NCI-H146 treated with DMSO at 0.1 percent for 48 hours (cell line): ENCODE measurements around the gene SPN.
"Not testable (repeated sequence)": the region's sequence is repeated elsewhere in the genome, so short reads cannot be mapped to it uniquely, and the experiment has no call there.

ENCODE experiments used
- DNase-seq: peaks from one replicate; lab custom pipeline; 2025; ENCODE audit not compliant: unreplicated experiment; lab: John Stamatoyannopoulos, UW

SPN gene

DNA sequence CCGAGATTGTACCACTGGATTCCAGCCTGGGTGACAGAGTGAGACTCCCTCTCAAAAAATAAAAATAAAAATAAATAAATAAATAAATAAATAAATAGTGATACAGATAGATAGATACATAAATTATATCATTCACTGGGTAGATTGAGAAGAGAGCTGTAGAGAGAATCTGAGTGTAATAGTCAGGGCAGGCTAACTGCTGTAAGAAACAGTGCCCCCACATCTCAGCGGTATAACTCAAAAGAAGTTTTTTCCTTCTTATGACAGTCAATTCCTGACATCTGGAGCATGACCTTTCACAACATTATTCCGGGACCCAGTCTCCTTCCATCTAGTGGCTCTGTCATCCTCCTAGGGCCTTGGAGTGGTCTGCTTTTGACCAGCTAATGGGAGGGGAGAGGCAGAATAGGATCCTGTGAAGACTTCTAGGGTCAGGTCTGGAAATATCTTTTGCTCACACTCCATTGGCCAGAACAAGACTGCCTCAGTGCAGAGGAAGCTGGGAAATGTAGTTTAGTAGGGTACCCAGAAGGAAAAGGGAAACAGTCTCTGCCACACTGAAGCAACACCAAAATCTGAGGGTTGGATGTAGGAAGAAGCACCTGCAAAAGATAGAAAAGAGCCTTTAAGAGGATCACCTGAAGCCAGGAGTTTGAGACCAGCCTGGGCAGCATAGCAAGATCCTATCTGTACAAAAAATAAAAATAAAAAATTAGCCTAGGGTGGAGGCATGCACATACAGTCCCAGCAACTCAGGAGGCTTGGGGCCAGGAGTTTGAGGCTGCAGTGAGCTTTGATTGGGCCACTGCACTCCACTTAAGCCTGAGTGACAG lies 13.0 kb downstream of the SPN start:
- peak; percentile 11 for DNase-seq

GRCh38 chr16:29676989-29677785 lies 14.1 kb downstream of the SPN start:
- no peak for DNase-seq

DNA sequence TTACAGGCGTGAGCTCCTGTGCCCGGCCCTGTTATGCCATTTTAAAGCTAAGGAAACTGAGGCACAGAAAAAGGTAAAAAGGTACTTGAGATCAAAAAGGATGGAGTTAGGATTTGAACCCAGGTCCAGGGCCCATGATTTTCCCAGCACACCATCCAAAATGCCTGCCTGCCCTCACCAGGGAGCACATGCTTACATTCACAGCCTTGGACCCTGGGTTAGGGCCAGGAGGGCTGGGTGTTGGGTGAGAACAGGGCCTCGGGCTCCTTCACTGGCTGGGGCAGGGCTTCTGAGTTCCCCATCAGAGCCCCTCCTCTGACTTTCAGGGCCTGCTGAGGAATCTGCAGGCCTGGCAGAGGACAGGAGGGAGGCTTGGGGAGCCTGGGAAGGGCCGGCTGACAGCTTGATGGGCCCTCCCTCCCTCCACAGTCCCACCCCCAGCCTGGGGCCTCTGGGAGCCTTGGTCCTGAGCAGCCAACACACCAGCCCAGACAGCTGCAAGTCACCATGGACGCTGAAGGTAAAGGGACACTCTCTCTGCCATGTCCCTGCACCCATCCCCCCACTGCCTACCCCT lies 15.7 kb downstream of the SPN start, which contains the start of gene QPRT:
TSS of gene QPRT (plus strand) at position 490 of the 577 bp plus-strand sequence. CDS start at position 508, 18 bp downstream.
- DNase-seq, result peak; percentile 17

DNA sequence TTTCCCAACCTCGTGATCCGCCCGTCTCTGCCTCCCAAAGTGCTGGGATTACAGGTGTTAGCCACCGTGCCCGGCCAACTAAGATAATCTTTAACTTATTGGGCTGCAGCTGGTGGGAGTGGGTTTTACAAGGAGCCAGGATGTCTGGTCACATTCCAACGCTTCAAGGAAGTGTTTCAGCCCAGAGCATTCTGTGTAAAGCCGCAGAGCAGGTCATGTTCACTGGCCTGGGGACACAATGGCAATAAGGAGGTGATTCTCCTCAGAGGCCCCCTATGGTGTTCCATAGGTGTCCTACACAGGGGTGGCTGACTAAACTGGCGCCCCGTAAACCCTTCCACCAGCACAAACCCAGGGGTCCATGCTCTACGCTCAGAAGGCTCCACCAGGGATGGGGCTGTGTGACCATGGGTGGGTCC lies 17.1 kb downstream of the SPN start:
- no peak for DNase-seq

DNA sequence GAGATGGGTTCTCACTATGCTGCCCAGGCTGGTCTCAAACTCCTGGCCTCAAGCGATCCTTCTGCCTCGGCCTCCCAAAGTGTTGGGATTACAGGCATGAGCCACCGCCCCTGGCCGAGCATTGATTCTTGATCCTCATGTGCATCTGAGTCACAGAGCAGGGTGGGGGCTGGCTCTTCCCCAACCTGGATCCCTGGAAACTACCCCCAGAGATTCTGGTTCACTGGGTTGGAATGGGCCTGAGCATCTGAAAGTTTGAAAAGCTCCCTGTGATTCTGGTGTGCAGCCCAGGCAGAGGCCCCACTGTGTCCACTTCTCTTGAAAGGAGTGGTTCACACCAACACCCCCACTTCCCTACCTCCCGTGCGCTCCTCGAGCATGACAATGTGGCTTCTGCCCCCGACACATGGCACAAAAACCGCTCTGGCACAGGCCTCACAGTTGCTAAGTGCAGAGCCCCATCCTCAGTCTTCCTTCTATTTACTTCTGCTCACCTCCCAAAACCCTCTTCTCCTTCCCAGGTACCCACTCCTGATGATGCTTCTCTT lies 20.6 kb downstream of the SPN start:
- DNase-seq, result no peak

GRCh38 chr16:29684679-29685078 lies 21.6 kb downstream of the SPN start:
- no peak for DNase-seq

GRCh38 chr16:29686740-29687332 lies 23.8 kb downstream of the SPN start:
- no peak for DNase-seq

DNA sequence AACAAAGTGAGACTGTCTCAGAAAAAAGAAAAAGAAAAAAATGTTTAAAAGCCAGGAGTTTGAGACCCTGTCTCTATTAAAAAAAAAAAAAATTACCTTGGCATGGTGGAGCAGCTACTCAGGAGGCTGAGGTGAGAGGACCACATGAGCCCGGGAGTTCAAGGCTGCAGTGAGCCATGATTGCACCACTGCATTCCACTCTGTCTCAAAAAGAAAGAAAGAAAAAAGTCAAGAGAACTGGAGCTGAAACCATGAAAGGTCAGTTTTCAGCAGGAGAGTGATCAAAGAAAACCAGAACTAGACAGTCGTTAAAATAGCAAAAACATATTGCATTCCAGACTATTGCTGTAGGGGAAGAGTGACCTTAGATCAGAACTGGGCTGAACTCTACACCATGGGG lies 24.7 kb downstream of the SPN start:
- no peak for DNase-seq

- no peak for DNase-seq
Observed at GRCh38 chr16:29688172-29688571, 25.1 kb downstream of the SPN start.

DNA sequence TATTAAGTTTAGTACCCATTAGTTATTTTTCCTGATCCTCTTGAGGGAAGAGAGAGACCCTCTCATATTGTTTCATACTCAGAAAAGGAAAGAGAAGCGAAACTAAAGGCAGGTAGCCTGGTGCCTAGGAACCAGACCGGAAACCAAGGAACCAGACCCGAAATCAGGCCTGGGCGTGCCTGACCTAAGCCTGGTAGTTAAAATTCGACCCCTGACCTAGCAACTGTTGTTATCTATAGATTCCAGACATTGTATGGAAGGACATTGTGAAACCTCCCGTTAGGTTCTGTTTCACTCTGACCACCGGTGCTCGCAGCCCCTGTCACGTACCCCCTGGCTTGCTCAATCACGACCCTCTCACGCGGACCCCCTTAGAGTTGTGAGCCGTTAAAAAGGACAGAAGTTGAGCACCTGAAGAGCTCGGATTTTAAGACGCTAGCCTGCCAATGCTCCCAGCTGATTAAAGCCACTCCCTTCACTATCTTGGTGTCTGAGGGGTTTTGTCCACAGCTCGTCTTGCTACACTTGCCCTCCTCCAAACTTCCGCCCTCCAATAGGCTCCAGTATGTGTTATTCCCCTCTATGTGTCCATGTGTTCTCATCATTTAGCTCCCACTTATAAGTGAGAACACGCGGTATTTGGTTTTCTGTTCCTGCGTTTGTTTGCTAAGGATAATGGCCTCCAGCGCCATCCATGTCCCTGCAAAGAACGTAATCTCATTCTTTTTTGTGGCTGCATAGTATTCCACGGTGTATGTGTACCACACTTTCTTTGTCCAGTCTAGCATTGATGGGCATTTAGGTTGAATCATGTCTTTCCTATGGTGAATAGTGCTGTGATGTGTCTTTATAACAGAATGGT lies 26.7 kb downstream of the SPN start:
- not testable (repeated sequence) for DNase-seq

GRCh38 chr16:29692606-29693005 lies 29.6 kb downstream of the SPN start:
- DNase-seq, result not testable (repeated sequence)

- DNase-seq, result no peak
Observed at GRCh38 chr16:29694384-29695195, 31.5 kb downstream of the SPN start.

- not testable (repeated sequence) for DNase-seq
Observed at GRCh38 chr16:29695675-29696074, 32.6 kb downstream of the SPN start.

GRCh38 chr16:29696881-29697331 lies 33.9 kb downstream of the SPN start:
- DNase-seq, result no peak

- no peak for DNase-seq
Observed at GRCh38 chr16:29697391-29697790, 34.3 kb downstream of the SPN start.

DNA sequence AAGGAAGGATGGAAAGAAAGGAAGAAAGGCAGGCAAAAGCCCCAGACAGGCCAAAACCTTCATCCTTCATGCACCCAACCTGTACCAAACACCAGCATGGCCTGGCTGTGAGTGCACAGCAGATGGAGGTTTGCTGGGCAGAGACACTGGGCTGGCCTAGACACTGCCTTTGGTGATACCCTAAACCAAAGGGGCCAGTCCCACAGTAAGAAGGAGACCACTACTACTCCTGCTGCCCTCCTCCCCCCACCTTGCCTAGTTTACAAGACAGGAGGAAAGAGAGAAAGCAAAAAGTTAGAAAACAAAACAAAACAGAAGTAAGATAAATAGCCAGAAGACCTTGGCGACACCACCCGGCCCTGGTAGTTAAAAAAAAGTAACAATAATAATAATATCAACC lies 35.0 kb downstream of the SPN start:
- no peak for DNase-seq

DNA sequence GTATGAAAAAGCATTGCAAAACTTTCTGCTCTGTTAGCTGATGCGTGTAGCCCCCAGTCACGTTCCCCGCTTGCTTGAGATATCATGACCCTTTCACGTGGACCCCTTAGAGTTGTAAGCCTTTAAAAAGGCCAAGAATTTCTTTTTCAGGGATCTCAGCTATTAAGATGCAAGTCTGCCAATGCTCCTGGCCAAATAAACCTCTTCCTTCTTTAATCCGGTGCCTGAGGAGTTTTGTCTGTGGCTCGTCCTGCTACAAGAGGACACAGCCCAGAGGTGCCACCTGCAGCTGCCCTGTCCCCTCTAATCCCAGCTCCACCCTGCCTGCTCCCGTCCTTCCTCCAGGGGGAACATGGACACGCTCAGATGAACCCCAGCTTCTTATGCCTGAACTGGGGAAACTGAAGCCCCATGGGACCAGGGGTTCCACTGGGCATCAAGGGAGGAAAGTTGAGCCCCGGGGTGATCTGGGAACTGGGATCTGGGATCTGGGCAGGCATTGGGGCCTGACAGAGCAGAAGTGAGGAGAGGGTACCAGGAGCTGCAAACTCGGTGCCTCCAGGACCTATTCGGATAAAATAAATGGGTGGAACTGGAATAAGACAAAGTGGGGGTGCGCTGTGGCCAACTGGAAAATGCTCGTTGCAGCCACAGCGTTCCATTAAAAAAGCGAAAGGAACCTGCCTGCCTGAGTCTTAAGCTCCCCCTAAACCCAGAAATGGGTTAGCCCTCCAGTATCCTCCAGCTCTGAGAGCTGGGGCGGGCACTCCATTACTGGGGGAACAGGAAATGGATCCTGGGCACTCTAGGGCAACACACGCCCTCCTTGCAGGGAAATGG lies 35.7 kb downstream of the SPN start:
- DNase-seq, result no peak
